Nephron progenitor cell (in vitro differentiated cells): ENCODE results near the gene ZNRF3.

ENCODE experiments used
- DNase-seq: peaks from one replicate; pipeline ENCODE4 v3.0.0; 2021
- H3K27ac Mint-ChIP-seq: 2 replicates; pipeline ENCODE4 v1.8.0; 2021; ENCODE audit warnings: mild to moderate bottlenecking, moderate library complexity, mixed read lengths
- H3K27me3 Mint-ChIP-seq: 2 replicates; pipeline ENCODE4 v1.8.0; 2021; ENCODE audit warnings: mild to moderate bottlenecking, low read depth, mixed read lengths; ENCODE audit not compliant: poor library complexity
- H3K36me3 Mint-ChIP-seq: 2 replicates; pipeline ENCODE4 v1.8.0; 2021; ENCODE audit warnings: low read depth, mixed read lengths
- H3K4me1 Mint-ChIP-seq: 2 replicates; pipeline ENCODE4 v1.8.0; 2021; ENCODE audit warnings: mixed read lengths
- H3K4me3 Mint-ChIP-seq: 2 replicates; pipeline ENCODE4 v1.8.0; 2021; ENCODE audit warnings: mild to moderate bottlenecking, moderate library complexity, mixed read lengths
- H3K9me3 Mint-ChIP-seq: 2 replicates; pipeline ENCODE4 v1.8.0; 2021; ENCODE audit warnings: mild to moderate bottlenecking, moderate library complexity, mixed read lengths
- CTCF ChIP-seq: fragments of 200-600 bp; sonication (generic); IDR thresholded peaks from 2 replicates; pipeline ENCODE4 v1.5.0; 2021; ENCODE audit warnings: antibody characterized with exemption

ZNRF3 gene

GRCh38 chr22:28921585-28921879, 38.2 kb downstream of the ZNRF3 start:
- DNase-seq, result no peak
- H3K9me3 Mint-ChIP-seq, result no peaks in the 10 kb centered on the region
- H3K27ac Mint-ChIP-seq, result peak overlapping the region; percentile 60
- H3K27me3 Mint-ChIP-seq, result peaks cover 4% of the 10 kb centered on the region
- TF ChIP-seq CTCF, result no peak
- H3K36me3 Mint-ChIP-seq, result no peaks in the 10 kb centered on the region
- H3K4me3 Mint-ChIP-seq, result no peak overlapping the region
- peaks cover 87% of the 10 kb centered on the region for H3K4me1 Mint-ChIP-seq

- Mint-ChIP-seq H3K4me3 (no peak overlapping the region), H3K9me3 (no peaks in the 10 kb centered on the region), H3K36me3 (no peaks in the 10 kb centered on the region), H3K27me3 (no peaks in the 10 kb centered on the region), H3K27ac (peak overlapping the region; percentile 77), H3K4me1 (peaks cover 81% of the 10 kb centered on the region)
- no peak for TF ChIP-seq CTCF
- no peak for DNase-seq
Observed at GRCh38 chr22:28922540-28923244, 39.3 kb downstream of the ZNRF3 start.

- Mint-ChIP-seq H3K27ac (peak overlapping the region; percentile 84), H3K4me3 (peak overlapping the region; percentile 42), H3K4me1 (peaks cover 78% of the 10 kb centered on the region), H3K27me3 (no peaks in the 10 kb centered on the region), H3K36me3 (no peaks in the 10 kb centered on the region), H3K9me3 (no peaks in the 10 kb centered on the region)
- DNase-seq, result peak; percentile 63
- no peak for TF ChIP-seq CTCF
Observed at GRCh38 chr22:28923826-28924732, 40.7 kb downstream of the ZNRF3 start.

- H3K4me3 Mint-ChIP-seq, result no peak overlapping the region
Observed at GRCh38 chr22:28925916-28926315, 42.5 kb downstream of the ZNRF3 start.

GRCh38 chr22:28927630-28928029, 44.3 kb downstream of the ZNRF3 start:
- DNase-seq, result no peak
- Mint-ChIP-seq H3K36me3 (no peaks in the 10 kb centered on the region), H3K27ac (no peak overlapping the region), H3K4me3 (no peak overlapping the region), H3K4me1 (peaks cover 85% of the 10 kb centered on the region), H3K9me3 (no peaks in the 10 kb centered on the region), H3K27me3 (no peaks in the 10 kb centered on the region)
- TF ChIP-seq CTCF, result no peak

More at GRCh38 chr22:28925916-28926315, 42.5 kb downstream of the ZNRF3 start:
- Mint-ChIP-seq H3K27ac (peak overlapping the region; percentile 5), H3K27me3 (no peaks in the 10 kb centered on the region), H3K36me3 (no peaks in the 10 kb centered on the region), H3K9me3 (no peaks in the 10 kb centered on the region), H3K4me1 (peaks cover 85% of the 10 kb centered on the region)
- DNase-seq, result no peak
- no peak for TF ChIP-seq CTCF
